HG02610 (cell line): Measurements from ENCODE around the gene NLRP13.
"Not testable (repeated sequence)": the region's sequence is repeated elsewhere in the genome, so short reads cannot be mapped to it uniquely, and the experiment has no call there.

Experiments used
- ATAC-seq: cut with Tn5 transposase; IDR thresholded peaks from one replicate; pipeline ENCODE4 v1.9.1; 2021; ENCODE audit warnings: mild to moderate bottlenecking, moderate library complexity; ENCODE audit not compliant: unreplicated experiment

Gene NLRP13

GRCh38 chr19:55931936-55932386, at the start of gene NLRP13:
TSS of gene NLRP13 (minus strand) at chr19:55932336. CDS start at chr19:55932311, 25 bp downstream.
- ATAC-seq = no peak

GRCh38 chr19:55980415-55980814, 48.3 kb upstream of the NLRP13 start:
- ATAC-seq = no peak

- ATAC-seq = no peak
These were observed 41.8 kb upstream of the NLRP13 start for GRCh38 chr19:55973982-55974381.

- no peak for ATAC-seq
These were observed 30.1 kb upstream of the NLRP13 start for GRCh38 chr19:55962186-55962585.

GRCh38 chr19:55959996-55960675, 28.0 kb upstream of the NLRP13 start:
- ATAC-seq = no peak

GRCh38 chr19:55958356-55958755, 26.2 kb upstream of the NLRP13 start:
- ATAC-seq = no peak

- no peak for ATAC-seq
These were observed 24.3 kb upstream of the NLRP13 start for GRCh38 chr19:55956431-55956830.

- ATAC-seq = not testable (repeated sequence)
These were observed 18.4 kb upstream of the NLRP13 start for GRCh38 chr19:55950566-55950965.

- no peak for ATAC-seq
These were observed 15.4 kb upstream of the NLRP13 start, which contains the start of gene NLRP8 for GRCh38 chr19:55947532-55947931. TSS of gene NLRP8 (plus strand) at chr19:55947832.

- ATAC-seq = no peak
These were observed 8.2 kb upstream of the NLRP13 start for GRCh38 chr19:55940306-55940705.

GRCh38 chr19:55939206-55939605, 7.1 kb upstream of the NLRP13 start:
- ATAC-seq = no peak

GRCh38 chr19:55935206-55935605, 3.1 kb upstream of the NLRP13 start:
- no peak for ATAC-seq

- ATAC-seq = no peak
These were observed 1.1 kb downstream of the NLRP13 start for GRCh38 chr19:55930996-55931515.

- ATAC-seq = not testable (repeated sequence)
These were observed 2.9 kb downstream of the NLRP13 start for GRCh38 chr19:55929258-55929657.

- ATAC-seq = no peak
These were observed 4.1 kb downstream of the NLRP13 start for GRCh38 chr19:55927991-55928390.

GRCh38 chr19:55923556-55923955, 8.6 kb downstream of the NLRP13 start:
- no peak for ATAC-seq

- ATAC-seq = no peak
These were observed 18.4 kb downstream of the NLRP13 start for GRCh38 chr19:55913643-55914268.

GRCh38 chr19:55912916-55913315, 19.2 kb downstream of the NLRP13 start:
- ATAC-seq = no peak

- no peak for ATAC-seq
These were observed 22.3 kb downstream of the NLRP13 start for GRCh38 chr19:55909801-55910200.

- ATAC-seq = no peak
These were observed 24.4 kb downstream of the NLRP13 start for GRCh38 chr19:55907746-55908145.

- no peak for ATAC-seq
These were observed 24.9 kb downstream of the NLRP13 start for GRCh38 chr19:55907286-55907685.

- ATAC-seq = no peak
These were observed 29.9 kb downstream of the NLRP13 start for GRCh38 chr19:55902080-55902751.
